ENCODE measurements around the gene LRSAM1. TPM values are rescaled to one million over a fixed set of nuclear protein-coding genes. Genes with fewer than 3 reads are reported as not detected.

The LRSAM1 gene
- polyA plus RNA-seq, 1 experiment: 3.4 TPM

- CTCF ChIA-PET: no interaction called here
Observed at GRCh38 chr9:127485995-127486394, 34.7 kb downstream of the LRSAM1 start.

GRCh38 chr9:127488946-127489345, 37.6 kb downstream of the LRSAM1 start:
- POLR2A ChIA-PET: no interaction called here
- Histone ChIP-seq H3K27me3 (ENCODE audit: control insufficient read depth, insufficient read depth, low read length) (no peaks in the 10 kb centered on the region), H3K4me3 (ENCODE audit: low read depth, low read length) (no peak overlapping the region), H3K9me3 (ENCODE audit: control insufficient read depth, insufficient read depth, low read length) (no peaks in the 10 kb centered on the region), H3K27ac (ENCODE audit: low read depth, low read length) (no peak overlapping the region)
- TF ChIP-seq, protein P1, sequence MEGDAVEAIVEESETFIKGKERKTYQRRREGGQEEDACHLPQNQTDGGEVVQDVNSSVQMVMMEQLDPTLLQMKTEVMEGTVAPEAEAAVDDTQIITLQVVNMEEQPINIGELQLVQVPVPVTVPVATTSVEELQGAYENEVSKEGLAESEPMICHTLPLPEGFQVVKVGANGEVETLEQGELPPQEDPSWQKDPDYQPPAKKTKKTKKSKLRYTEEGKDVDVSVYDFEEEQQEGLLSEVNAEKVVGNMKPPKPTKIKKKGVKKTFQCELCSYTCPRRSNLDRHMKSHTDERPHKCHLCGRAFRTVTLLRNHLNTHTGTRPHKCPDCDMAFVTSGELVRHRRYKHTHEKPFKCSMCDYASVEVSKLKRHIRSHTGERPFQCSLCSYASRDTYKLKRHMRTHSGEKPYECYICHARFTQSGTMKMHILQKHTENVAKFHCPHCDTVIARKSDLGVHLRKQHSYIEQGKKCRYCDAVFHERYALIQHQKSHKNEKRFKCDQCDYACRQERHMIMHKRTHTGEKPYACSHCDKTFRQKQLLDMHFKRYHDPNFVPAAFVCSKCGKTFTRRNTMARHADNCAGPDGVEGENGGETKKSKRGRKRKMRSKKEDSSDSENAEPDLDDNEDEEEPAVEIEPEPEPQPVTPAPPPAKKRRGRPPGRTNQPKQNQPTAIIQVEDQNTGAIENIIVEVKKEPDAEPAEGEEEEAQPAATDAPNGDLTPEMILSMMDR (IDR thresholded peaks at IDR 0.05; ENCODE audit: low read depth, low read length): no peak
- DNase-seq (ENCODE audit: low read depth, low spot score): no peak
- CTCF ChIA-PET: no interaction called here

More at GRCh38 chr9:127485995-127486394, 34.7 kb downstream of the LRSAM1 start:
- POLR2A ChIA-PET: no interaction called here
- Histone ChIP-seq H3K4me3 (ENCODE audit: low read depth, low read length) (no peak overlapping the region), H3K27ac (ENCODE audit: low read depth, low read length) (no peak overlapping the region), H3K27me3 (ENCODE audit: control insufficient read depth, insufficient read depth, low read length) (no peaks in the 10 kb centered on the region), H3K9me3 (ENCODE audit: control insufficient read depth, insufficient read depth, low read length) (no peaks in the 10 kb centered on the region)
- TF ChIP-seq, protein P1 (IDR thresholded peaks at IDR 0.05; ENCODE audit: low read depth, low read length): no peak
- DNase-seq (ENCODE audit: low read depth, low spot score): no peak

GRCh38 chr9:127489471-127490115, 38.3 kb downstream of the LRSAM1 start:
- no peak for DNase-seq (ENCODE audit: low read depth, low spot score)
- Histone ChIP-seq H3K9me3 (ENCODE audit: control insufficient read depth, insufficient read depth, low read length) (no peaks in the 10 kb centered on the region), H3K27me3 (ENCODE audit: control insufficient read depth, insufficient read depth, low read length) (no peaks in the 10 kb centered on the region), H3K27ac (ENCODE audit: low read depth, low read length) (no peak overlapping the region), H3K4me3 (ENCODE audit: low read depth, low read length) (no peak overlapping the region)
- POLR2A ChIA-PET: interaction anchor here (0.9 kb wide), 1 partner anchor 94 kb away, joined by 3 read pairs; no protein-coding TSS in a partner anchor
- CTCF ChIA-PET: interaction anchor here (0.6 to 1.4 kb wide), 4 partner anchors 14 to 97 kb away, joined by 3 to 5 read pairs (median 4); no protein-coding TSS in a partner anchor
- TF ChIP-seq, protein P1 (IDR thresholded peaks at IDR 0.05; ENCODE audit: low read depth, low read length): 0 out of 2 replicates have a peak, but pooled peaks have one; percentile 10

DNA sequence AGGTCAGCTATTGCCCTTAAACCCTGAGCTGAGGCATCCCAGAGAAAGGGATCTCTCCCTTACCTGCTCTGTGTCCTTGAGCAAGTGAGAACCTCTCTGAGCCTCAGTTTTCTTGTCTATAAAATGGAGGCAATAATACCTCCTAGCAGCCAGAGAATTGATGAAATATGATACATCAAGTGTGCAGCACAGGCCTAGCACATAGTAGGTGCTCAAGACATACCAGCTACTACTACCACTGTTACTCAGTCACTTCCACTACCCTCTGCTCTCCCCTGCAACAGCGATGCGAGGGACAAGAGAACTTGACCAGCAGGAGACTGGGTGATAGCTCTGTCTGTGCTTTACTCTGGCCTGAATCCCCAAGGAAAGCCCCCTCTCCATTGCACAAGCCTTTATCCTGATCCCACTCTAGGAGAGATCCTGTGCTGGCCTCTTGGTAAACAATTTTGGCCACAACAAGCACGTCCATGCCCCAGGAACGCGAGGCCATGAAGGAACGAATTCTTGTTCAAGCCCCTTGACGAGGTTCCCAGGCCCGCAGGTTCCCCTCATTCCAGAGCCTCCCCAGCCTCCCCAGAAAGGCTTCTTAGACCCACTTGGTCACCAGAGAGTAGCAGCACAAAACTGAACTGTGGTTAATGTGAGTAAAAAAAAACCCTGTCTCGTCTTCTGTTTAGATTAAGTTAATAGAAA, 39.4 kb downstream of the LRSAM1 start:
- no peak for DNase-seq (ENCODE audit: low read depth, low spot score)
- H3K27me3 ChIP-seq (ENCODE audit: control insufficient read depth, insufficient read depth, low read length): no peaks in the 10 kb centered on the region
- POLR2A ChIA-PET: interaction anchor here (0.9 kb wide), 1 partner anchor 94 kb away, joined by 6 read pairs; no protein-coding TSS in a partner anchor
- TF ChIP-seq, protein P1 (IDR thresholded peaks at IDR 0.05; ENCODE audit: low read depth, low read length): no peak
- peak overlapping the region; percentile 39 for H3K27ac ChIP-seq (ENCODE audit: low read depth, low read length)
- H3K4me3 ChIP-seq (ENCODE audit: low read depth, low read length): no peak overlapping the region
- H3K9me3 ChIP-seq (ENCODE audit: control insufficient read depth, insufficient read depth, low read length): no peaks in the 10 kb centered on the region
- CTCF ChIA-PET: interaction anchor here (0.6 to 1.4 kb wide), 4 partner anchors 13 to 96 kb away, joined by 3 to 5 read pairs (median 4); no protein-coding TSS in a partner anchor

- CTCF ChIA-PET: no interaction called here
- DNase-seq (ENCODE audit: low read depth, low spot score): no peak
- Histone ChIP-seq H3K27ac (ENCODE audit: low read depth, low read length) (no peak overlapping the region), H3K4me3 (ENCODE audit: low read depth, low read length) (no peak overlapping the region), H3K9me3 (ENCODE audit: control insufficient read depth, insufficient read depth, low read length) (no peaks in the 10 kb centered on the region), H3K27me3 (ENCODE audit: control insufficient read depth, insufficient read depth, low read length) (no peaks in the 10 kb centered on the region)
- POLR2A ChIA-PET: interaction anchor here (0.9 kb wide), 1 partner anchor 93 kb away, joined by 6 read pairs; no protein-coding TSS in a partner anchor
- TF ChIP-seq, protein P1 (IDR thresholded peaks at IDR 0.05; ENCODE audit: low read depth, low read length): no peak
Observed at GRCh38 chr9:127491516-127491915, 40.2 kb downstream of the LRSAM1 start.

Data from AG04450 (cell line).